Activated B cell treated with CpG ODN at 0.5 μM for 24 hours (primary cell): ENCODE data around the gene B3GNT2. TPM values are rescaled to one million over a fixed set of nuclear protein-coding genes. Genes with fewer than 3 reads are reported as not detected.

Experiments
- ATAC-seq: fragments of 200-7000 bp; cut with Tn5 transposase; one replicate; pipeline ENCODE4 v1.10.0; 2021; ENCODE audit warnings: low read depth, mild to moderate bottlenecking, moderate library complexity
- CTCF ChIA-PET: fragments of 350-600 bp; sonication (Branson Sonifier 250); formaldehyde crosslinking; loops from one replicate; lab custom pipeline; 2021; ENCODE audit warnings: antibody characterized with exemption; lab: Charles Lee
- POLR2A ChIA-PET: fragments of 350-600 bp; sonication (Branson Sonifier 250); formaldehyde crosslinking; loops from one replicate; lab custom pipeline; 2021; ENCODE audit warnings: antibody characterized with exemption; lab: Charles Lee
- DNase-seq: peaks from one replicate; pipeline ENCODE4 v3.0.0; 2022
- H3K27ac Mint-ChIP-seq: one replicate; pipeline ENCODE4 v1.8.0; 2020; ENCODE audit warnings: mixed read lengths
- H3K27me3 Mint-ChIP-seq: one replicate; pipeline ENCODE4 v1.8.0; 2021; ENCODE audit warnings: mixed read lengths
- H3K36me3 Mint-ChIP-seq: one replicate; pipeline ENCODE4 v1.8.0; 2021; ENCODE audit warnings: low read depth, mixed read lengths
- H3K4me1 Mint-ChIP-seq: one replicate; pipeline ENCODE4 v1.8.0; 2021; ENCODE audit warnings: mixed read lengths
- H3K4me3 Mint-ChIP-seq: one replicate; pipeline ENCODE4 v1.8.0; 2020; ENCODE audit warnings: mild to moderate bottlenecking, mixed read lengths
- H3K9me3 Mint-ChIP-seq: one replicate; pipeline ENCODE4 v1.8.0; 2020; ENCODE audit warnings: mixed read lengths
- intact Hi-C: fragments of 100-400 bp; cut with micrococcal nuclease; formaldehyde crosslinking; loops from one replicate; pipeline ENCODE4 v1.15.1; 2024
- total RNA-seq: library from RNA; stranded (reverse); gene quantifications from 2 replicates; pipeline ENCODE4 v1.2.3, GENCODE V29; 2022
- TF ChIP-seq, protein P1 (sequence below): fragments of 200-600 bp; IDR thresholded peaks from one replicate; pipeline ENCODE4 v1.8.0; 2022; ENCODE audit warnings: antibody characterized with exemption, mild to moderate bottlenecking

Gene B3GNT2
- total RNA-seq, 1 donor from 2014 or later = 34.9 TPM

DNA sequence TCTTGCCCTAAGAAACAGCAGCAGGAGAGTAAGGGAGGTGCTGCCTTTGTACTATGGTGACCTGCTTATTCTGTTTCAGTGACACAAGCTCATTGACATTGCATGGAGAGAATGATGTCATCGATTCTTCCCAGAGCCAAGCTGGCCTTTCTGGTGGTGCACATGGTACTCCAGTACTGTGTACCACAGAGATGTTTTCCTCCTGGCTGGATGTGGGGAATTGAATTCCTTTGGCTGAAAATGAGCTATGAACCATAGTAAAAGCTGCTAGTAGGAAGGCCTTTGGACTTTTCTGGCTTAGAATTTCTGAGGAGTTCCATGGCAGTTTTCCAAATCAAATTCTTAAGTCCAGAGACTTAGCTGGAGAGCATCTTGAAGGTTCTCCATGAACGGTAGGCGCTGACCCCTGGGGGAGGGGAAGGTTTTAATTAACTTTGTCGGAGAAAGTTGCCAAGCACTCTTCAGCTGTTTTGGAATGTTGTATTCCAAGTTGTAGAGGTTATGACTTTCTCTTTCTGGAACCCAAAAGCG, 17.1 kb upstream of the B3GNT2 start:
- H3K27me3 Mint-ChIP-seq = no peaks in the 10 kb centered on the region
- H3K36me3 Mint-ChIP-seq = no peaks in the 10 kb centered on the region
- intact Hi-C loops = no loop called here
- ATAC-seq = no peak
- TF ChIP-seq, protein P1, sequence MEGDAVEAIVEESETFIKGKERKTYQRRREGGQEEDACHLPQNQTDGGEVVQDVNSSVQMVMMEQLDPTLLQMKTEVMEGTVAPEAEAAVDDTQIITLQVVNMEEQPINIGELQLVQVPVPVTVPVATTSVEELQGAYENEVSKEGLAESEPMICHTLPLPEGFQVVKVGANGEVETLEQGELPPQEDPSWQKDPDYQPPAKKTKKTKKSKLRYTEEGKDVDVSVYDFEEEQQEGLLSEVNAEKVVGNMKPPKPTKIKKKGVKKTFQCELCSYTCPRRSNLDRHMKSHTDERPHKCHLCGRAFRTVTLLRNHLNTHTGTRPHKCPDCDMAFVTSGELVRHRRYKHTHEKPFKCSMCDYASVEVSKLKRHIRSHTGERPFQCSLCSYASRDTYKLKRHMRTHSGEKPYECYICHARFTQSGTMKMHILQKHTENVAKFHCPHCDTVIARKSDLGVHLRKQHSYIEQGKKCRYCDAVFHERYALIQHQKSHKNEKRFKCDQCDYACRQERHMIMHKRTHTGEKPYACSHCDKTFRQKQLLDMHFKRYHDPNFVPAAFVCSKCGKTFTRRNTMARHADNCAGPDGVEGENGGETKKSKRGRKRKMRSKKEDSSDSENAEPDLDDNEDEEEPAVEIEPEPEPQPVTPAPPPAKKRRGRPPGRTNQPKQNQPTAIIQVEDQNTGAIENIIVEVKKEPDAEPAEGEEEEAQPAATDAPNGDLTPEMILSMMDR = no peak
- ChIA-PET CTCF (no interaction called here), POLR2A (interaction anchor here (0.6 kb wide), 2 partner anchors 14 to 1362 kb away, joined by 3 read pairs; no protein-coding TSS in a partner anchor)
- H3K4me3 Mint-ChIP-seq = no peak overlapping the region
- H3K27ac Mint-ChIP-seq = no peak overlapping the region
- no peaks in the 10 kb centered on the region for H3K9me3 Mint-ChIP-seq
- DNase-seq = no peak
- H3K4me1 Mint-ChIP-seq = peaks cover 20% of the 10 kb centered on the region

DNA sequence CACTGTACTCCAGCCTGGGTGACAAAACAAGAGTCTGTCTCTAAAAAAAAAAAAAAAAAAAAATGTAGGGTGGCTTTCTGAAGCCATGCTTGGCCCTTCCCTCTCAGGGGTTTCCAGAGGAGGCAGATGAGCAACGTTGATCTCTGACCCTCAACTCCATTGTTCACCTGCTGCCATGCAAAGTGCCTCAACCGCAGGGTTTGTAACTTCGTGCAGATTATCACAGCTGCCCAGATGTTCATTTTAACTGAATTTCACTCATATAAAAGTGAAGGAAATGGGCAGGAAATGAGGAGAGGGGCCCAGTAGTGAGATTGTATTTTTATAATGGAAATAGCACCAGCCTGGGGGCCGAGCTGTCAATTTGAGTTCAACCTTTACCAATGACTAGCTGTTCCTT, 14.9 kb upstream of the B3GNT2 start:
- ChIA-PET CTCF (no interaction called here), POLR2A (interaction anchor here (0.7 kb wide), 1 partner anchor 34 kb away, joined by 8 read pairs; no protein-coding TSS in a partner anchor)
- no peaks in the 10 kb centered on the region for H3K36me3 Mint-ChIP-seq
- TF ChIP-seq, protein P1 = no peak
- no peaks in the 10 kb centered on the region for H3K9me3 Mint-ChIP-seq
- peaks cover 20% of the 10 kb centered on the region for H3K4me1 Mint-ChIP-seq
- intact Hi-C loops = no loop called here
- ATAC-seq (no peak), DNase-seq (no peak)
- H3K27me3 Mint-ChIP-seq = no peaks in the 10 kb centered on the region
- H3K27ac Mint-ChIP-seq = no peak overlapping the region
- H3K4me3 Mint-ChIP-seq = no peak overlapping the region

DNA sequence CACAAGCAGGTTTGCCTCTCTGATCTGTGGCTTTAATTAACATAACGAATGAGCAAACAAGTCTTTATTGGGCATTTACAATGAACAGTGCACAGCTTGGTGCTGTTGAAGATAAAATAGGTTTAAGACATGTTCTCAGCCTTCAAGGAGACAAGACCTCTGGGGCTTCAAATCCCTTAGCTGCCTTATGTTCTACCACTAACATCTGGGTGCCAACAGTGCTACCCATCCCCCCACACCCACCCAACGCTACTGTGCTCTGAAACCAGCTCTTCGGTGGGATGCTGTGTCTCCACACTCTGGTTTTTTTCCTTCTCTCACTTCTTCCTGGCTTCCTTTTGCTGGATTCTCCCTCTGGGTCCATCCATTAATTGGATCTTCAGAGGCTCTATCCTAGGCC, 14.1 kb upstream of the B3GNT2 start:
- ChIA-PET CTCF (no interaction called here), POLR2A (no interaction called here)
- Mint-ChIP-seq H3K4me1 (peaks cover 20% of the 10 kb centered on the region), H3K27ac (no peak overlapping the region), H3K4me3 (no peak overlapping the region), H3K36me3 (no peaks in the 10 kb centered on the region), H3K27me3 (no peaks in the 10 kb centered on the region), H3K9me3 (no peaks in the 10 kb centered on the region)
- TF ChIP-seq, protein P1 = no peak
- intact Hi-C loops = no loop called here
- no peak for ATAC-seq
- no peak for DNase-seq

DNA sequence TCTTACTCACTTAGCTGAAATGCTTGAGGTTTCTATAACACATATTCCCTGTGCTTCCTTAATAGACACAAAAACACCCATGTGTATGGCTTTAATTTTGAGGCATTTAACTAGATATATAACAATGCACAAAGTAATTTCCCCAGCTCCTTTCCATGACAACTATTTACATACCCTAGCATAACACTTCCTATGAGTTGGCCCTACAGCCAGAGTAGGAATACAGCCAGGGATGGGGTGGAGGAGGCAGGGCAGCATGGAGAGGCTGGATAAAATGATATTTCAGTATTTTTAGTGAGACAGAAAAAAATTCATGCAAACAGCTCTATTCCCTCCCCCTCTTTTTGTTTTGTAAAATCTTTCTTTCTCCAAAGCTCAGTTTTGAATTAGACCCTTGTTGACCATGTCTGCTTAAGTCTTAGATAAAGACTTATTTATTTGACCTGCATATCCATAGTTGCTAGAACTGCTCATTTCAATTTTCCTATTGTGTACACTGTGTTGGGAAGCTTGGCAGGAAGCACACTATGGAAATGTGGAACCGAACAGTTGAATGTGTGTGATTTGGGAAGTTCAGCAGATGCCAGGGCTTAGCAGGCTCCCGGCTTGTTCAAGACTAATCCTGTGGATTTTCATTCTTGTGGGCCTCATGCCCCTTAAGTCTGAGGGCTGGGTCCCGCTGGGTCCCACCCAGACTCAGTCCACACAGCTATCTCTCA, 11.2 kb upstream of the B3GNT2 start:
- Mint-ChIP-seq H3K9me3 (no peaks in the 10 kb centered on the region), H3K4me1 (peaks cover 18% of the 10 kb centered on the region)
- POLR2A ChIA-PET = no interaction called here

More for the DNA sequence above, 11.2 kb upstream of the B3GNT2 start:
- CTCF ChIA-PET = no interaction called here
- DNase-seq (no peak), ATAC-seq (no peak)
- intact Hi-C loops = no loop called here
- Mint-ChIP-seq H3K4me3 (no peak overlapping the region), H3K36me3 (no peaks in the 10 kb centered on the region), H3K27me3 (no peaks in the 10 kb centered on the region), H3K27ac (no peak overlapping the region)
- TF ChIP-seq, protein P1 = no peak
